GM19043 (cell line): Measurements from ENCODE around the gene SRGAP3.

ENCODE experiments used
- ATAC-seq: cut with Tn5 transposase; IDR thresholded peaks from one replicate; pipeline ENCODE4 v1.9.1; 2021; ENCODE audit warnings: low read depth; ENCODE audit not compliant: unreplicated experiment

The SRGAP3 gene

GRCh38 chr3:9032231-9032777 lies 217.1 kb downstream of the SRGAP3 start:
- no peak for ATAC-seq

GRCh38 chr3:9030034-9030433 lies 219.4 kb downstream of the SRGAP3 start:
- no peak for ATAC-seq

- ATAC-seq = no peak
Observed at GRCh38 chr3:9028134-9028533, 221.3 kb downstream of the SRGAP3 start.

GRCh38 chr3:9026320-9027045 lies 223.0 kb downstream of the SRGAP3 start:
- ATAC-seq = no peak

- no peak for ATAC-seq
Observed at GRCh38 chr3:9024341-9024740, 225.1 kb downstream of the SRGAP3 start.

- ATAC-seq = no peak
Observed at GRCh38 chr3:9023226-9023590, 226.2 kb downstream of the SRGAP3 start.

- ATAC-seq = no peak
Observed at GRCh38 chr3:9022305-9023225, 226.9 kb downstream of the SRGAP3 start.

GRCh38 chr3:9021271-9022009 lies 228.0 kb downstream of the SRGAP3 start:
- no peak for ATAC-seq

- no peak for ATAC-seq
Observed at GRCh38 chr3:9020426-9020825, 229.0 kb downstream of the SRGAP3 start.

GRCh38 chr3:9019259-9019961 lies 230.0 kb downstream of the SRGAP3 start:
- ATAC-seq = no peak

- ATAC-seq = no peak
Observed at GRCh38 chr3:9015250-9015649, 234.2 kb downstream of the SRGAP3 start.

- ATAC-seq = no peak
Observed at GRCh38 chr3:9013782-9014563, 235.5 kb downstream of the SRGAP3 start.

GRCh38 chr3:9012521-9012920 lies 236.9 kb downstream of the SRGAP3 start:
- no peak for ATAC-seq

- no peak for ATAC-seq
Observed at GRCh38 chr3:9009976-9010545, 239.4 kb downstream of the SRGAP3 start.

- no peak for ATAC-seq
Observed at GRCh38 chr3:9008550-9009255, 240.7 kb downstream of the SRGAP3 start.

GRCh38 chr3:9007928-9008327 lies 241.5 kb downstream of the SRGAP3 start:
- ATAC-seq = no peak

GRCh38 chr3:9007213-9007612 lies 242.2 kb downstream of the SRGAP3 start:
- ATAC-seq = no peak

GRCh38 chr3:9000041-9000440 lies 249.4 kb downstream of the SRGAP3 start:
- ATAC-seq = no peak

- ATAC-seq = no peak
Observed at GRCh38 chr3:8997151-8997550, 252.3 kb downstream of the SRGAP3 start.
